Esophagus squamous epithelium (tissue), 5 donors: ENCODE data around the gene STAT3. TPM values are rescaled to one million over a fixed set of nuclear protein-coding genes. Genes with fewer than 3 reads are reported as not detected.
"Not testable (repeated sequence)": the region's sequence is repeated elsewhere in the genome, so short reads cannot be mapped to it uniquely, and the experiment has no call there.

Source experiments
- DNase-seq: peaks from one replicate; lab custom pipeline; 2025; lab: John Stamatoyannopoulos, UW
- H3K27ac ChIP-seq, 4 donors: fragments of 200-600 bp; sonication (generic); one replicate each; pipeline ENCODE4 v1.5.1; 2016 to 2019; ENCODE audit warnings: mild to moderate bottlenecking in 1 of 4
- H3K27me3 ChIP-seq, 4 donors: fragments of 200-600 bp; sonication (generic); 1 replicate in 3 of 4; 2 replicates in 1 of 4; pipeline versions ENCODE4 v1.5.1 to v1.6.0; 2017 to 2021; ENCODE audit warnings: antibody characterized with exemption in 1 of 4
- H3K36me3 ChIP-seq, 3 donors: fragments of 200-600 bp; sonication (generic); one replicate each; pipeline ENCODE4 v1.5.1; 2016 to 2019
- H3K4me1 ChIP-seq, 3 donors: fragments of 200-600 bp; sonication (generic); one replicate each; pipeline ENCODE4 v1.5.1; 2017 to 2019
- H3K4me3 ChIP-seq, 4 donors: fragments of 200-600 bp; sonication (generic); 1 replicate in 3 of 4; 2 replicates in 1 of 4; pipeline ENCODE4 v1.5.1; 2016 to 2019; ENCODE audit warnings: mild to moderate bottlenecking in 2 of 4, moderate library complexity in 1 of 4
- H3K9me3 ChIP-seq, 3 donors: fragments of 200-600 bp; sonication (generic); one replicate each; pipeline ENCODE4 v1.5.1; 2016 to 2019
- POLR2A ChIP-seq, 4 donors: fragments of 450-650 bp; IDR thresholded peaks; one replicate each; pipeline ENCODE4 v1.6.1; 2017; ENCODE audit warnings: antibody characterized with exemption in 4 of 4, mild to moderate bottlenecking in 4 of 4, moderate library complexity in 3 of 4
- WGBS, 2 donors: methylation state at CpG; one replicate each; pipeline ENCODE4 v1.1.5; 2018; 5-methylcytosine and 5-hydroxymethylcytosine counted together
- intact Hi-C: fragments of 100-400 bp; cut with DNase I; formaldehyde crosslinking; loops from one replicate; pipeline ENCODE4 v1.15.0; 2022
- total RNA-seq, 4 donors: library from RNA; depleted of rRNA; stranded (reverse); fragments of >200 nt; gene quantifications; one replicate each; pipeline ENCODE4 v1.1.0, GENCODE V29; 2016
- TF ChIP-seq, protein P1 (sequence below), 6 experiments: fragments of 450-650 bp in 4 of 6; fragments of 200-600 bp in 2 of 6; sonication (generic) in 2 of 6; IDR thresholded peaks; one replicate each; pipeline ENCODE4 v1.5.1; 2016 to 2019; ENCODE audit warnings: antibody characterized with exemption in 6 of 6, mild to moderate bottlenecking in 4 of 6, moderate library complexity in 4 of 6
- donor health status: DM: yes; HTN: yes; CAD: no.

The STAT3 gene
- total RNA-seq, 4 donors from 2014 or later, result 137 to 229 (median 176) TPM

DNA sequence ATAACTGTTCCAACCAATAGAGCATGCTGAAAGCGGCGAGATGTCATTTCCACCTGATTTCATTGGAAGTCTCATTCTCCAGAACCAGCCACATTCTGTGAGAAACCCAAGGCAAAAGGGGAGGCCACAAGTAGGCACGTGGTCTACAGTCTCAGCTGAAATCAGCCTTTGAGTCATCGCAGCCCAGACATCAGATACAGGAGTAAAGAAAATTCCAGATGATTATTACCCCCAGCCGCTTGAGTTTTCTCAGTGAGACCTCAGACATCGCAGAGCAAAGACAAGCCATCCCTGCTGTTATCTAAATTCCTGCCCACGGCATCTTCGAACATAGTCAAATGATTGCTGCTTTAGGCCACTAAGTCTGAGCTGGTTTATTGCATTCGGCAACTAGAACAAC, 23.1 kb downstream of the STAT3 start:
- no peak overlapping the region for H3K4me3 ChIP-seq
- DNase-seq, result no peak
- peaks cover 17 to 80% (median 53%) of the 10 kb centered on the region in 3 donors for H3K4me1 ChIP-seq
- WGBS, 2 donors, result 78 to 85% methylated on average over 7 to 9 of the region's 9 CpGs
- H3K27ac ChIP-seq, result no peak overlapping the region
- intact Hi-C loops, result no loop called here
- H3K27me3 ChIP-seq, result no peaks in the 10 kb centered on the region
- no peak for TF ChIP-seq POLR2A (IDR thresholded peaks at IDR 0.05)
- TF ChIP-seq, protein P1, sequence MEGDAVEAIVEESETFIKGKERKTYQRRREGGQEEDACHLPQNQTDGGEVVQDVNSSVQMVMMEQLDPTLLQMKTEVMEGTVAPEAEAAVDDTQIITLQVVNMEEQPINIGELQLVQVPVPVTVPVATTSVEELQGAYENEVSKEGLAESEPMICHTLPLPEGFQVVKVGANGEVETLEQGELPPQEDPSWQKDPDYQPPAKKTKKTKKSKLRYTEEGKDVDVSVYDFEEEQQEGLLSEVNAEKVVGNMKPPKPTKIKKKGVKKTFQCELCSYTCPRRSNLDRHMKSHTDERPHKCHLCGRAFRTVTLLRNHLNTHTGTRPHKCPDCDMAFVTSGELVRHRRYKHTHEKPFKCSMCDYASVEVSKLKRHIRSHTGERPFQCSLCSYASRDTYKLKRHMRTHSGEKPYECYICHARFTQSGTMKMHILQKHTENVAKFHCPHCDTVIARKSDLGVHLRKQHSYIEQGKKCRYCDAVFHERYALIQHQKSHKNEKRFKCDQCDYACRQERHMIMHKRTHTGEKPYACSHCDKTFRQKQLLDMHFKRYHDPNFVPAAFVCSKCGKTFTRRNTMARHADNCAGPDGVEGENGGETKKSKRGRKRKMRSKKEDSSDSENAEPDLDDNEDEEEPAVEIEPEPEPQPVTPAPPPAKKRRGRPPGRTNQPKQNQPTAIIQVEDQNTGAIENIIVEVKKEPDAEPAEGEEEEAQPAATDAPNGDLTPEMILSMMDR (IDR thresholded peaks at IDR 0.05), result no peak
- H3K9me3 ChIP-seq, result no peaks in the 10 kb centered on the region
- peaks cover 0 to 10% (median 0%) of the 10 kb centered on the region in 3 donors for H3K36me3 ChIP-seq

DNA sequence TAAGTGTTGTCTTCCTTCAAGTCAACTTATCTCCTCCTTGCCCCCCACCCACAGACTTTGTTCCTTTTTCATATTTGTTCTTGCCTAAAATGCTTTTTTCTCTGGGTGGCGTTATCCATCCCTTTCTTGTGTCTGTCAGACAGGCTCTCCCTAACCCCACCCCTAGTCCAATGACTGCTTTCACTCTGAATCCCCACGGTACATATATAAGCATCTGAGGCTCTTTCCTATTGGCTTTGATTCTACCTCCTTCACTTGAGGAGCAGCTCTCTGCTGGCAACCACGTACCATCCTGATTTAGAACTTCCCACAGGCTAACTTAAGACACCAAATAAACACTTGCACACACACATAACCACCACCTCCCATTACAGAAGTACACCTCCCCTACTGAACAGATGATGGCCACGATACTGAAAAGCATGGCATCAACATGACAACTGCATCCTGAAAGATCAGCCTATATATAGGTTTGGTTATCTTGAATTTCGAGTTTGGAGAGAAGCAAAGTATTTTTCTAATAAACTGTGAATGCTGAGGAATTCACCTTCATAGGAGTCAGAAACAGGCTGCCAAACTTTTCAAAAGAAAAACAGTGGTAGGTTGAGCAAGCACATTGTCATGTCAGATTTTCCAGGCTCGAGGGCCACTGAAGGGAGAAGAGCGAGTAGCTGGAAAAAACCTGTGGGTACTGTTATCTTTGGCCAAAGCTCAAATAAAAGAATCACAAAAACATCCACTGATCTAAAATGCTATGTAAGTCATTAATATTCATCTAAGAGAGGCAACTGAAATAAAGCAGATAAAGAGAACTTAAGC, 24.3 kb downstream of the STAT3 start:
- no peaks in the 10 kb centered on the region for H3K27me3 ChIP-seq
- no peak for TF ChIP-seq POLR2A (IDR thresholded peaks at IDR 0.05)
- TF ChIP-seq, protein P1 (IDR thresholded peaks at IDR 0.05), result no peak
- H3K4me3 ChIP-seq, result no peak overlapping the region
- DNase-seq, result no peak
- H3K9me3 ChIP-seq, result no peaks in the 10 kb centered on the region
- intact Hi-C loops, result no loop called here
- peak overlapping the region in 1 of 4 donors; percentile 10 for H3K27ac ChIP-seq
- H3K36me3 ChIP-seq, result peaks cover 0 to 1% (median 0%) of the 10 kb centered on the region in 3 donors
- 46 to 52% methylated on average over 7 of the region's 7 CpGs for WGBS, 2 donors
- H3K4me1 ChIP-seq, result peaks cover 17 to 83% (median 53%) of the 10 kb centered on the region in 3 donors

DNA sequence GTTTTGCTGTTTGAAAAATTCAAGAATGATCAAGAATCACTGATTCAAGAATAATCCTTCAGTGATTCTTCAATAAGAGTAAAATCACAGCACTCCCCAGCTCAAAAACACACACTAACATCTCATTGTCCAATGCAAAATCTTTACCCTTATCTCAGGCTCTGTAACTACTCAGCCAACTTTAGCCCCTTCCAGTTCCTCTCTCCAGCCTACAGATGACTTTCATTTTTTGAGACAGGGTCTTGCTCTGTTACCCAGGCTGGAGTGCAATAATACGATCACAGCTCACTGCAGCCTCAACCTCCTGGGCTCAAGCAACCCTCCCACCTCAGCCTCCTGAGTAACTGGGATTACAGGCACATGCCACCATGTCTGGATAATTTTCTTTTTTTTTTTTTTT, 25.0 kb downstream of the STAT3 start:
- no peak for DNase-seq
- intact Hi-C loops, result no loop called here

DNA sequence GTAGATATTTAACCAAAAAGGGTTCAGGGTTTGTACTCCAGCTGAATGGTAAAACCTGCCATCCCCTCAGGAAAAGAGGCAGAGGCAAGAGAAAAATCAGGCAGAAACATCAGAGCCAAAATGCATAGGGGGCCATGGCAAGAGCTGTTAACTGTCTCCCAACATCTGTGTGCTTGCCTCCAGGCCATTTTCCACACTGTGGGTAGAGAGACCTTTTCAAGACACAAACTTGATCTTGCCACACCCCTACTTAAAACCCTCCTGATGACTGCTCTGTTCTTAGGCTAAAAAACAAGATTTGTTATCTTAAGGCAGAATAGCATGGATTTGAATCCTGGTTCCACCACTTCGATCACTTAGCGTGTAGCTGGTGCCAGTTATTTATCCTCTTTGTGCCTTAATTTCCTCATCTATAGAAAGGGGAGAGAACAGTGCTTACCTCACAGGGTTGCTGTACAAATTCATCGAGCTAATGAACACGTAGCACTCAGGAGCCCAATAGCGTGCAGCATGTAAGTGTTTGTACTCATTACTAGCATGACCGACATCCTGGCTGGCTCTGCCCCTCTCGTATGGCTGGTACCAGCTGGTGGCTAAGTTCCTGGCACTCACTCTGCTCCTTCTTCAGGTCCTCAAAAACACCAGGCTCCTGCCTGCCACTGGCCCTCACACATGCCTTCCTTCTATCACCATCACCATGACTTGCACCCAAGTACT, 25.8 kb downstream of the STAT3 start:
- H3K4me3 ChIP-seq, result no peak overlapping the region
- no peak for DNase-seq
- no peak for TF ChIP-seq POLR2A (IDR thresholded peaks at IDR 0.05)
- TF ChIP-seq, protein P1 (IDR thresholded peaks at IDR 0.05), result no peak
- H3K4me1 ChIP-seq, result peaks cover 17 to 81% (median 47%) of the 10 kb centered on the region in 3 donors
- intact Hi-C loops, result no loop called here
- no peaks in the 10 kb centered on the region for H3K27me3 ChIP-seq
- H3K36me3 ChIP-seq, result no peaks in the 10 kb centered on the region
- no peaks in the 10 kb centered on the region for H3K9me3 ChIP-seq
- WGBS, 2 donors, result 35 to 51% methylated on average over 7 of the region's 7 CpGs
- peak overlapping the region in 2 of 4 donors; percentile 28 to 40 for H3K27ac ChIP-seq

More for the DNA sequence above, 25.0 kb downstream of the STAT3 start:
- Histone ChIP-seq H3K9me3 (no peaks in the 10 kb centered on the region), H3K4me3 (no peak overlapping the region), H3K27ac (no peak overlapping the region), H3K4me1 (peaks cover 17 to 83% (median 53%) of the 10 kb centered on the region in 3 donors), H3K27me3 (no peaks in the 10 kb centered on the region), H3K36me3 (no peaks in the 10 kb centered on the region)
- TF ChIP-seq POLR2A (IDR thresholded peaks at IDR 0.05), result no peak
- TF ChIP-seq, protein P1 (IDR thresholded peaks at IDR 0.05), result no peak
- 77 to 80% methylated on average over 1 of the region's 1 CpG for WGBS, 2 donors

DNA sequence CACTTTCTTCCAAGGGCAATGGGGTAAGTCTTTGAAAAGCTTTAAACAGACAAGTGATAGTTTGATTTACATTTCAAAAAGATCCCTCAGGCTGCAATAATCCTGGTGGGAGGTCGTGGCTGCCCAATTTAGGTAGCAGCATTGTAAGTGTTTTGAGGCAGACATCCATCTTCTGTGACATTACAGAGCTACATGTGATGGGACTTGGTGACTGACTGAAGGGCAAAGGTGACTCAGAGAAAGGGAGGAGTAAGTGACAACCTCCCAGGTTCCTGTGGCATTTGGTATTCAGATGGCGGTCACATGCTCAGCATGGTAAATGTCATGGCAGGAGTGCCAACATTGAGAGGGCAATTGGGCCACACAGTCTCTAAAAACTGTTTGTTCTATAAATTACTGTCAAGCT, 26.5 kb downstream of the STAT3 start:
- Histone ChIP-seq H3K9me3 (no peaks in the 10 kb centered on the region), H3K27ac (peak overlapping the region in 2 of 4 donors; percentile 23 to 40), H3K36me3 (peaks cover 0 to 3% (median 0%) of the 10 kb centered on the region in 3 donors), H3K4me1 (peaks cover 16 to 75% (median 41%) of the 10 kb centered on the region in 3 donors), H3K4me3 (no peak overlapping the region), H3K27me3 (no peaks in the 10 kb centered on the region)
- intact Hi-C loops, result no loop called here
- WGBS, 2 donors, result 38 to 54% methylated on average over 2 of the region's 2 CpGs
- no peak for DNase-seq
- TF ChIP-seq, protein P1 (IDR thresholded peaks at IDR 0.05), result no peak
- no peak for TF ChIP-seq POLR2A (IDR thresholded peaks at IDR 0.05)

DNA sequence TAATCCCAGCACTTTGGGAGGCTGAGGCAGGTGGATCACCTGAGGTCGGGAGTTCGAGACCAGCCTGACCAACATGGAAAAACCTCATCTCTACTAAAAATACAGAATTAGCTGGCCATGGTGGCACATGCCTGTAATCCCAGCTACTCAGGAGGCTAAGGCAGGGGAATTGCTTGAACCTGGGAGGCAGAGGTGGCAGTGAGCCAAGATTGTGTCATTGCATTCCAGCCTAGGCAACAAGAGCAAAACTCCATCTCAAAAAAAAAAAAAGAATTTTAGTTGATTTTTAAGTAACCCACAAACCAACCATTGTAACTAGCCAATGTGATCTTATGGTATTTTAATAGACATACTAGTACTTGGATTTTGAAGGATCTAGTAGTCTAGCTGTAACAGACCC, 27.9 kb downstream of the STAT3 start:
- H3K27me3 ChIP-seq, H3K27ac ChIP-seq, H3K4me3 ChIP-seq, H3K36me3 ChIP-seq, H3K9me3 ChIP-seq, DNase-seq, intact Hi-C loops: not testable (repeated sequence)
- peaks cover 9 to 67% (median 32%) of the 10 kb centered on the region in 3 donors for H3K4me1 ChIP-seq
- WGBS, 2 donors, result 100% methylated on average over 2 of the region's 2 CpGs
